Measurements from ENCODE around the gene MKS1. TPM values are rescaled to one million over a fixed set of nuclear protein-coding genes. Genes with fewer than 3 reads are reported as not detected.

The MKS1 gene
- total and polyA plus RNA-seq, 2 of the 8 experiments (the other 6 are each of a cell fraction or from before 2014, with no cell fraction given), result 12.0 to 21.7 TPM

DNA sequence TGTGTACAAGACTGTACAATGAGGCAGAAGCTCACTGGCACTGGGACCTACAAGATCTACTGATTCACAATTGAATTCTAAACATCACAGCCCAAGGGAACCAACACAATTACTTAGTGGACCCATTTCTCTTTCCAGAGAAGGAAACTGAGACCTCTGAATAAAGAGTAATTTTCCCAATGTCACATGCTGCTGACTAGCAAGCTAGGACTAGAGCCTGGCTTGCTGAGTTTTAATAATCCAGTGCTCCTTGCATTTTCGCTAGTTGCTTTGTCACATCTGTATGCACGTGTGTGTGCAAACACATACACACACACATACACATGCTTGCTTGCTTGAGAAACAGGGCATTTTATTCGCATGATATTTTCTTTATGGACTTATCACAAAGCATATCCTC lies 15.5 kb upstream of the MKS1 start:
- H3K4me1 ChIP-seq (replicated peaks in 1 of 4; ENCODE audit: control insufficient read depth in 3 of 4, insufficient read depth in 4 of 4, low read length in 3 of 4), result no peaks in the 10 kb centered on the region
- peaks cover 0 to 9% (median 4%) of the 10 kb centered on the region in 4 experiments; a peak in 4 of 7 replicates for H3K27me3 ChIP-seq (replicated peaks in 1 of 4; ENCODE audit: control insufficient read depth in 3 of 4, extremely low read depth in 1 of 4, insufficient read depth in 3 of 4, low read length in 3 of 4)
- ChIA-PET CTCF (ENCODE audit: partially characterized antibody) (interaction anchor here (1.5 to 1.7 kb wide), 2 partner anchors 15 to 35 kb away, joined by 3 to 5 read pairs; no protein-coding TSS in a partner anchor), POLR2A (ENCODE audit: partially characterized antibody) (no interaction called here)
- no peak for TF ChIP-seq KDM5A (IDR thresholded peaks at IDR 0.05; ENCODE audit: low read length)
- TF ChIP-seq TCF12 (IDR thresholded peaks at IDR 0.05; ENCODE audit: low read depth, low read length), result no peak
- no peak for TF ChIP-seq ZNF274 (IDR thresholded peaks at IDR 0.05; ENCODE audit: borderline replicate concordance, extremely low read depth, low read length)
- TF ChIP-seq USF2 (IDR thresholded peaks at IDR 0.05; ENCODE audit: low read length), result no peak
- no peak for TF ChIP-seq MAX (IDR thresholded peaks at IDR 0.05)
- no peak for TF ChIP-seq CHD2 (IDR thresholded peaks at IDR 0.05; ENCODE audit: low read length)
- TF ChIP-seq, protein P1, sequence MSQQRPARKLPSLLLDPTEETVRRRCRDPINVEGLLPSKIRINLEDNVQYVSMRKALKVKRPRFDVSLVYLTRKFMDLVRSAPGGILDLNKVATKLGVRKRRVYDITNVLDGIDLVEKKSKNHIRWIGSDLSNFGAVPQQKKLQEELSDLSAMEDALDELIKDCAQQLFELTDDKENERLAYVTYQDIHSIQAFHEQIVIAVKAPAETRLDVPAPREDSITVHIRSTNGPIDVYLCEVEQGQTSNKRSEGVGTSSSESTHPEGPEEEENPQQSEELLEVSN (IDR thresholded peaks at IDR 0.05), result no peak
- TF ChIP-seq EGR1 (IDR thresholded peaks at IDR 0.05; ENCODE audit: borderline replicate concordance, low read depth, low read length), result no peak
- TF ChIP-seq CTCF (IDR thresholded peaks at IDR 0.05; ENCODE audit: control extremely low read depth in 1 of 3, insufficient read depth in 1 of 3, low read depth in 1 of 3, low read length in 3 of 3), result no peak
- TF ChIP-seq BACH1 (IDR thresholded peaks at IDR 0.05; ENCODE audit: low read length), result no peak
- H3K4me2 ChIP-seq (ENCODE audit: insufficient read depth in 1 of 2, low read depth in 2 of 2, low read length in 2 of 2), result no peak overlapping the region
- no peak overlapping the region for H2BK15ac ChIP-seq (ENCODE audit: low read length)
- H3K27ac ChIP-seq (ENCODE audit: low read depth, low read length), result no peak overlapping the region
- H4K8ac ChIP-seq (ENCODE audit: extremely low read depth, insufficient read depth, low read length), result no peak overlapping the region
- DNase-seq (ENCODE audit: low read depth in 1 of 2, low spot score in 2 of 2) (no peak), FAIRE-seq (no peak)
- H3K79me2 ChIP-seq (ENCODE audit: control insufficient read depth in 1 of 2, insufficient read depth in 2 of 2, low read length in 2 of 2), result no peaks in the 10 kb centered on the region
- no peak overlapping the region for H2BK12ac ChIP-seq (ENCODE audit: low read depth, low read length)
- H2AFZ ChIP-seq (ENCODE audit: low read length), result no peak overlapping the region
- H3K9me3 ChIP-seq (ENCODE audit: insufficient read depth in 2 of 2, low read depth in 1 of 2, low read length in 1 of 2), result no peaks in the 10 kb centered on the region
- H2BK5ac ChIP-seq (ENCODE audit: low read depth, low read length), result no peak overlapping the region
- no peak overlapping the region for H3K56ac ChIP-seq (replicated peaks; ENCODE audit: insufficient read length, low read depth, low read length)
- H3K23me2 ChIP-seq (ENCODE audit: low read depth, low read length), result no peaks in the 10 kb centered on the region
- H3K4ac ChIP-seq (replicated peaks; ENCODE audit: insufficient read length, low read depth, low read length), result no peak overlapping the region
- no peak overlapping the region for H3K18ac ChIP-seq (ENCODE audit: extremely low read depth, low read length)
- H4K91ac ChIP-seq (replicated peaks; ENCODE audit: insufficient read length, low read length), result no peak overlapping the region
- no peak overlapping the region for H3K4me3 ChIP-seq (ENCODE audit: extremely low read depth in 1 of 4, insufficient read depth in 2 of 4, low read depth in 3 of 4, low read length in 4 of 4)
- H4K5ac ChIP-seq (ENCODE audit: insufficient read length, low read depth, low read length), result no peak overlapping the region
- no peaks in the 10 kb centered on the region for H3K79me1 ChIP-seq (ENCODE audit: low read depth, low read length)
- H3K36me3 ChIP-seq (ENCODE audit: control insufficient read depth in 2 of 4, insufficient read depth in 4 of 4, low read length in 3 of 4), result no peaks in the 10 kb centered on the region
- H2BK120ac ChIP-seq (replicated peaks; ENCODE audit: low read depth, low read length), result no peak overlapping the region
- no peak overlapping the region for H3K14ac ChIP-seq (ENCODE audit: insufficient read length)
- no peak overlapping the region for H3K9ac ChIP-seq (replicated peaks in 1 of 4; ENCODE audit: extremely low read depth in 1 of 4, low read depth in 3 of 4, low read length in 3 of 4)
- 80% methylated on average over 3 of the region's 3 CpGs; no CpG with 5 or more reads in 1 of the 2 experiments for WGBS, 2 experiments (ENCODE audit: extremely low coverage in 1 of 2, insufficient coverage in 1 of 2, insufficient read length in 1 of 2, insufficient replicate concordance in 2 of 2, low coverage in 1 of 2, low lambda C conversion rate in 2 of 2, missing lambda C conversion rate in 1 of 2)
- H2BK20ac ChIP-seq (ENCODE audit: low read length), result no peak overlapping the region
- no peak overlapping the region for H3K23ac ChIP-seq (ENCODE audit: insufficient read length)
- H4K20me1 ChIP-seq (replicated peaks in 1 of 2; ENCODE audit: control insufficient read depth in 1 of 2, insufficient read depth in 2 of 2, low read length in 2 of 2), result no peaks in the 10 kb centered on the region
- H2AK5ac ChIP-seq (ENCODE audit: low read depth, low read length), result no peak overlapping the region

Data from H1 (cell line).